ENCODE results near the gene GHR. TPM values are rescaled to one million over a fixed set of nuclear protein-coding genes. Genes with fewer than 3 reads are reported as not detected.

GHR gene
- total RNA-seq (2022; extraction: Qiagen RNA extraction; ENCODE audit: low read depth) = 0.07 TPM in 1 of 5 replicates, not detected in the others

DNA sequence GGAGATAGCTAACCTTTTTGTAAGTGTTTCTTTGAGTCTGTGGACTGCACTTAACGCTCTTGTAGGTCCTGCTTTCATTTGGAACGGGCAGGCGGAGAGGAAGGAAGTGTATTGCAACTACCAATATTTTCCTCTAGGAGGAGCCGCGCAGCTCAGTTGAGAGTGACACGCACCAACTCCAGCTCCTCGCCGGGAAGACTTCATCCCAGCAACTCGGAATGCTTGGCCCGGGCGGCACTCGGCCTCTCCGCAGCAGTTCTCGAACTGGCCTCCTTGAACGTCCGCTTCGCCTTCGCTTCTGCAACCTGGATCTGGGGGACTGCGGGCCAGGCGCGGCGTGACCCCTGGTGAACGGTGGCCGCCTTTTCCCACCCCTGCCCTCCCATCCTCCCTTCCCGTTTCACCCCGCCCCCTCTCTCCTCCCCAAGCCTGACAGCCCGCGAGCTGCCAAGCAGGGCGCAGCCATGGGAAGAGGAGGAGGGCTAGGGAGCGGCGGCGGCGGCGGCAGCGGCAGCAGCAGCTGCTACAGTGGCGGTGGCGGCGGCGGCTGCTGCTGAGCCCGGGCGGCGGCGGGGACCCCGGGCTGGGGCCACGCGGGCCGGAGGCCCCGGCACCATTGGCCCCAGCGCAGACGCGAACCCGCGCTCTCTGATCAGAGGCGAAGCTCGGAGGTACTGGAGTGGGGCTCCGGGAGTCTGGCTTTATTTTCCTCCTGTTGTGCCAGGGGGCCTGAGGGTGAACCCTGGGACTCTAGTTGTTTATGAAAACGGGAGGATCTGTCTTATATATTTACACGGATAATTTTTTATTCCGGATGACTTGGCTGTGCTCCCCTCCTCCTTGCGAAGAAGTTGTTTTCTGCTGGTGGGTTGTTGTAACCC, at the start of gene GHR:
GHR (plus strand) TSS at position 155 of the 881 bp plus-strand sequence. CDS start 142,436 bp downstream, outside the sequence.

GRCh38 chr5:42756606-42757601, 333.7 kb downstream of the GHR start, which contains the start of gene CCDC152:
CCDC152 (plus strand) TSS chr5:42756818; CDS start chr5:42759122, 2,304 bp downstream.

Data from A549 treated with RU486 at 1 μM for 4 hours (cell line).